ENCODE data around the gene CLUH. TPM values are rescaled to one million over a fixed set of nuclear protein-coding genes. Genes with fewer than 3 reads are reported as not detected.

The CLUH gene
- total RNA-seq, 1 donor from 2014 or later = 194 TPM

GRCh38 chr17:2719861-2720260 is 8.3 kb upstream of the CLUH start:
- DNase-seq (ENCODE audit: low spot score) = no peak
- ATAC-seq = no peak

GRCh38 chr17:2718150-2718938 is 6.8 kb upstream of the CLUH start:
- ATAC-seq (no peak), DNase-seq (ENCODE audit: low spot score) (no peak)

- DNase-seq (ENCODE audit: low spot score) (no peak), ATAC-seq (no peak)
Observed at GRCh38 chr17:2716649-2717048, 5.1 kb upstream of the CLUH start.

GRCh38 chr17:2713881-2714280 is 2.3 kb upstream of the CLUH start:
- no peak for ATAC-seq
- DNase-seq (ENCODE audit: low spot score) = no peak

- DNase-seq (ENCODE audit: low spot score) (no peak), ATAC-seq (no peak)
Observed at GRCh38 chr17:2712300-2713043, 908 bp upstream of the CLUH start.

- ATAC-seq = peak; percentile 51
- peak; percentile 91 for DNase-seq (ENCODE audit: low spot score)
Observed at GRCh38 chr17:2710803-2711607, 559 bp downstream of the CLUH start.

- no peak for ATAC-seq
- peak; percentile 51 for DNase-seq (ENCODE audit: low spot score)
Observed at GRCh38 chr17:2710071-2710802, 1.3 kb downstream of the CLUH start.

- peak; percentile 41 for ATAC-seq
- DNase-seq (ENCODE audit: low spot score) = peak; percentile 80
Observed at GRCh38 chr17:2709183-2709661, 2.3 kb downstream of the CLUH start.

GRCh38 chr17:2708585-2709182 is 2.9 kb downstream of the CLUH start:
- no peak for ATAC-seq
- peak; percentile 51 for DNase-seq (ENCODE audit: low spot score)

- peak; percentile 82 for DNase-seq (ENCODE audit: low spot score)
- ATAC-seq = peak; percentile 36
Observed at GRCh38 chr17:2707721-2708584, 3.6 kb downstream of the CLUH start.

GRCh38 chr17:2706911-2707510 is 4.6 kb downstream of the CLUH start:
- DNase-seq (ENCODE audit: low spot score) = peak; percentile 51
- no peak for ATAC-seq

- ATAC-seq (no peak), DNase-seq (ENCODE audit: low spot score) (no peak)
Observed at GRCh38 chr17:2705888-2706795, 5.4 kb downstream of the CLUH start.

GRCh38 chr17:2705263-2705662 is 6.3 kb downstream of the CLUH start:
- ATAC-seq (no peak), DNase-seq (ENCODE audit: low spot score) (no peak)

GRCh38 chr17:2704890-2705248 is 6.7 kb downstream of the CLUH start:
- ATAC-seq = no peak
- no peak for DNase-seq (ENCODE audit: low spot score)

- peak; percentile 52 for ATAC-seq
- DNase-seq (ENCODE audit: low spot score) = peak; percentile 76
Observed at GRCh38 chr17:2704031-2704889, 7.3 kb downstream of the CLUH start.

GRCh38 chr17:2703606-2704005 is 8.0 kb downstream of the CLUH start:
- DNase-seq (ENCODE audit: low spot score) = no peak
- no peak for ATAC-seq

- DNase-seq (ENCODE audit: low spot score) = no peak
- ATAC-seq = no peak
Observed at GRCh38 chr17:2703181-2703580, 8.4 kb downstream of the CLUH start.

Measured in left lobe of liver (tissue), 2 donors.